Osteoblast (primary cell): ENCODE data around the gene PLIN5. TPM values are rescaled to one million over a fixed set of nuclear protein-coding genes. Genes with fewer than 3 reads are reported as not detected.

Experiments used
- DNase-seq: peaks from one replicate; pipeline ENCODE4 v3.0.0; 2011; ENCODE audit warnings: low spot score, mixed read lengths; ENCODE audit not compliant: insufficient read length; ENCODE audit errors: missing footprints
- H2AFZ ChIP-seq: 2 replicates; pipeline ENCODE4 v1.6.0; 2011; ENCODE audit warnings: mild to moderate bottlenecking, low read length
- H3K27ac ChIP-seq: 2 replicates; pipeline ENCODE4 v1.5.1; 2011; ENCODE audit warnings: mild to moderate bottlenecking, low read depth, low read length, moderate library complexity
- H3K27me3 ChIP-seq: 2 replicates; pipeline ENCODE4 v1.6.0; 2012; ENCODE audit warnings: mild to moderate bottlenecking, control low read depth, inconsistent platforms, low read length, moderate library complexity; ENCODE audit not compliant: insufficient read depth
- H3K36me3 ChIP-seq: 2 replicates; pipeline ENCODE4 v1.5.1; 2011; ENCODE audit warnings: mild to moderate bottlenecking, low read length, control low read depth, moderate library complexity; ENCODE audit not compliant: insufficient read depth
- H3K4me1 ChIP-seq: 2 replicates; pipeline ENCODE4 v1.5.1; 2011; ENCODE audit warnings: mild to moderate bottlenecking, low read length, control low read depth, moderate library complexity; ENCODE audit not compliant: insufficient read depth
- H3K4me2 ChIP-seq: 2 replicates; pipeline ENCODE4 v1.6.0; 2011; ENCODE audit warnings: mild to moderate bottlenecking, low read length; ENCODE audit not compliant: insufficient read depth
- H3K4me3 ChIP-seq: fragments of 200-600 bp; sonication (generic); 3 replicates; pipeline ENCODE4 v1.5.1; 2012; ENCODE audit warnings: mild to moderate bottlenecking, low read length, inconsistent platforms; ENCODE audit not compliant: insufficient read depth
- H3K79me2 ChIP-seq: 2 replicates; pipeline ENCODE4 v1.6.0; 2012; ENCODE audit warnings: mild to moderate bottlenecking, low read length, control low read depth, inconsistent platforms; ENCODE audit not compliant: insufficient read depth
- H3K9me3 ChIP-seq: 2 replicates; pipeline ENCODE4 v1.5.1; 2011; ENCODE audit warnings: low read depth, low read length, control low read depth
- H4K20me1 ChIP-seq: 2 replicates; pipeline ENCODE4 v1.6.0; 2012; ENCODE audit warnings: mild to moderate bottlenecking, low read length, control low read depth; ENCODE audit not compliant: insufficient read depth
- total RNA-seq: library from RNA; depleted of rRNA; stranded (reverse); fragments of >200 nt; gene quantifications from 2 replicates; pipeline ENCODE4 v1.2.3, GENCODE V29; 2012
- TF ChIP-seq, protein P1 (sequence below): IDR thresholded peaks from 2 replicates; pipeline ENCODE4 v1.5.1; 2011; ENCODE audit warnings: mild to moderate bottlenecking, low read depth, low read length, moderate library complexity; ENCODE audit errors: extremely low read depth

Gene PLIN5
- total RNA-seq, 1 donor = 0.36 TPM

DNA sequence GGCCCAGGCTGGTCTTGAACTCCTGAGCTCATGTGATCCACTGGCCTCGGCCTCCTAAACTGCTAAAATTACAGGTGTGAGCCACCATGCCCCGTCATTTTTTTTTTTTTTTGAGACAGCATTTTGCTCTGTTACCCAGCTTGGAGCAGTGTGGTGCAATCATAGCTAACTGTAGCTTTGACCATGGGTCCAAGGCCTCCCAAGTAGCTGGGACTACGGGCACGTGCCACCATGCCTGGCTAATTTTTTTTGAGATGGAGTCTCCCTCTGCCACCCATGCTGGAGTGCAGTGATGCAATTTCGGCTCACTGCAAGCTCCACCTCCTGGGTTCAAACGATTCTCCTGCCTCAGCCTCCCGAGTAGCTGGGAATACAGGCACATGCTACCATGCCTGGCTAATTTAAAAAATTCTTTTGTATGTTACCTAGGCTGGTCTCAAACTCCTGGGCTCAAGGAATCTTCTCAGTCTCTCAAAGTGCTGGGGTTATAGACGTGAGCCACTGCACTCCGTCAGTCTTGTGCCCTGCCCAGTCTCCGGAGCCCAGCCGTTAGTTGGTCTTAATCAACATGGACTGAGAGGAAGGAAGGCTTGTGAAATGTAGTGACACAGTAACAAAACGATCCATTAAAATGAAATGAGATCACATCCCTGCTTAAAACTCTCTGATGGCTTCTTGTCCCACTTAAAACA, 6.2 kb upstream of the PLIN5 start:
- TF ChIP-seq, protein P1, sequence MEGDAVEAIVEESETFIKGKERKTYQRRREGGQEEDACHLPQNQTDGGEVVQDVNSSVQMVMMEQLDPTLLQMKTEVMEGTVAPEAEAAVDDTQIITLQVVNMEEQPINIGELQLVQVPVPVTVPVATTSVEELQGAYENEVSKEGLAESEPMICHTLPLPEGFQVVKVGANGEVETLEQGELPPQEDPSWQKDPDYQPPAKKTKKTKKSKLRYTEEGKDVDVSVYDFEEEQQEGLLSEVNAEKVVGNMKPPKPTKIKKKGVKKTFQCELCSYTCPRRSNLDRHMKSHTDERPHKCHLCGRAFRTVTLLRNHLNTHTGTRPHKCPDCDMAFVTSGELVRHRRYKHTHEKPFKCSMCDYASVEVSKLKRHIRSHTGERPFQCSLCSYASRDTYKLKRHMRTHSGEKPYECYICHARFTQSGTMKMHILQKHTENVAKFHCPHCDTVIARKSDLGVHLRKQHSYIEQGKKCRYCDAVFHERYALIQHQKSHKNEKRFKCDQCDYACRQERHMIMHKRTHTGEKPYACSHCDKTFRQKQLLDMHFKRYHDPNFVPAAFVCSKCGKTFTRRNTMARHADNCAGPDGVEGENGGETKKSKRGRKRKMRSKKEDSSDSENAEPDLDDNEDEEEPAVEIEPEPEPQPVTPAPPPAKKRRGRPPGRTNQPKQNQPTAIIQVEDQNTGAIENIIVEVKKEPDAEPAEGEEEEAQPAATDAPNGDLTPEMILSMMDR = no peak
- no peak overlapping the region for H3K4me2 ChIP-seq
- peaks cover 10% of the 10 kb centered on the region for H3K27me3 ChIP-seq
- H4K20me1 ChIP-seq = no peaks in the 10 kb centered on the region
- no peaks in the 10 kb centered on the region for H3K36me3 ChIP-seq
- H3K27ac ChIP-seq = no peak overlapping the region
- H3K79me2 ChIP-seq = no peaks in the 10 kb centered on the region
- H3K4me3 ChIP-seq = no peak overlapping the region
- H2AFZ ChIP-seq = no peak overlapping the region
- no peaks in the 10 kb centered on the region for H3K4me1 ChIP-seq
- H3K9me3 ChIP-seq = peaks cover 3% of the 10 kb centered on the region
- no peak for DNase-seq

DNA sequence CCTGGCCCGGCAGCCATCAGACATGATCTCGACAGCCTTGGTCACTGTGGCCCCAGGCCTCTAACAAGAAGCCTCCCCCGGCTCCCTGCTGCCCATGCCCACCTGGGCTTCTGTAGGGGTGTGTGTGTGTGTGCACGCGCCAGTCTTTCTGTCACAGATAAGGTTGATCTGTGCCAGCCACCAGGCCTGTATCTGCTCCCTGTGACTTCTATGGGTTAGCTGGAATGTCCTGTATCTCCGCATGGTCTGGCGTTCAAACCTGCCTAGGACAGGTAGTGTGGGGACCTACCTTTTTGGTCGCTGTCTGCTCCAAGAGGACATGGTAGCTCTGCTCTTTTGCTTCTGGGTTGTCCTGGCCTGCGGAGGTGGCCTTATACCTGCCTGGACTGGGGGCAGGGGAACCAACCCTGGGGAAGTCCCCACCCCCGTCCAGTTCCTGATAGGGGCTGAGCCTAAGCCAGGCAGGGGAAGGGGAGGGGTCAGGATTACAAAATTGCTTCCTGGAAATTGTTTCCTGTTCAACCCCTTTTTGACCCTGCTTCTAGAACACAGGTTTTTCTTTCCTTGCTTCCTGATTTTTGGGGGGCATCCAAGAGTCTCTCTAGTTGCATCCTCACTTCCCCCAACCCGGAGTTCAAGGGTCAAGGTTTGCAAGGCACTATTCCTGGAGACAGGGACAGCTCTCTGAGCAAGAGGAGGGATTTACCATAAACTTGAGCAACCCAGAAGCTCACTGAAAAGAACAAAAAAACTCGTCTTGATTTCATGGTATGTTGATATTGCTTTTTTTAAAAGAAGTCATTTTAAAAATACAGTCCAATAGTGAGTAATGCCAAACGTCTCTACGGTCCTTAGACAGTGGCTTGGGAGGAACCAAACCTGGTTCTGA, 4.9 kb upstream of the PLIN5 start, which contains the start of gene LRG1:
LRG1 (minus strand) TSS at position 344 of the 889 bp plus-strand sequence; CDS start at position 321, 23 bp downstream.
- Histone ChIP-seq H3K27ac (no peak within 1 kb of the TSS), H4K20me1 (no peaks in the 10 kb centered on the region), H3K79me2 (no peaks in the 10 kb centered on the region), H2AFZ (no peak within 1 kb of the TSS), H3K36me3 (no peaks in the 10 kb centered on the region), H3K4me2 (no peak within 1 kb of the TSS), H3K4me3 (no peak within 1 kb of the TSS), H3K9me3 (peaks cover 3% of the 10 kb centered on the region), H3K4me1 (no peaks in the 10 kb centered on the region), H3K27me3 (peaks cover 18% of the 10 kb centered on the region)
- TF ChIP-seq, protein P1 = no peak
- no peak for DNase-seq

DNA sequence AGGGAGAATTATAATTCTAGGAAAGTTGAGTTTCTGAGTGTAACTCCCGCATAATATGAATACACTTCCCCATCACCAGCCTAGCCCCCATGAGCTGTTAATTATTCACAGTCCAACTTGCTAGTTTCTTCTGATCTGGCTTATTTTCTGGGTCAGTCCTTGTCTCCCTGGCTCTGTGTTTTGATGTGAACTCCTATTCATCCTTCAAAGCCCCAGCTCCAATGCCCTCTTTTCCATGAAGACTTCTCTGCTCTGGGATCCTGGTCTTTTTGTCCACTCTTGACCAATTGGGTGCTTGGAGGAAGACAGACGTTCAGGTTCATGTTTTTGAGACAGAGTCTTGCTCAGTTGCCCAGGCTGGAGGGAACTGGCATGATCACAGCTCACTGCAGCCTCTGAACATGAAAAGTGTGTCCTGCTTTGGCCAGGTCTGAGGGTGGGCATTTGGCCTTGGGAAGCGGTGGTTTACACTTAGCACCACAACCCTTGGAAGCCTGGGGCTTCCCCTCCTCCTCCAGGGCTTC, 4.2 kb upstream of the PLIN5 start:
- no peaks in the 10 kb centered on the region for H3K4me1 ChIP-seq
- H3K79me2 ChIP-seq = no peaks in the 10 kb centered on the region
- H3K4me3 ChIP-seq = no peak overlapping the region
- no peak for DNase-seq
- H3K9me3 ChIP-seq = peaks cover 3% of the 10 kb centered on the region
- TF ChIP-seq, protein P1 = no peak
- no peak overlapping the region for H2AFZ ChIP-seq
- H3K27me3 ChIP-seq = peaks cover 18% of the 10 kb centered on the region
- no peak overlapping the region for H3K27ac ChIP-seq
- no peaks in the 10 kb centered on the region for H4K20me1 ChIP-seq
- H3K36me3 ChIP-seq = no peaks in the 10 kb centered on the region
- no peak overlapping the region for H3K4me2 ChIP-seq

DNA sequence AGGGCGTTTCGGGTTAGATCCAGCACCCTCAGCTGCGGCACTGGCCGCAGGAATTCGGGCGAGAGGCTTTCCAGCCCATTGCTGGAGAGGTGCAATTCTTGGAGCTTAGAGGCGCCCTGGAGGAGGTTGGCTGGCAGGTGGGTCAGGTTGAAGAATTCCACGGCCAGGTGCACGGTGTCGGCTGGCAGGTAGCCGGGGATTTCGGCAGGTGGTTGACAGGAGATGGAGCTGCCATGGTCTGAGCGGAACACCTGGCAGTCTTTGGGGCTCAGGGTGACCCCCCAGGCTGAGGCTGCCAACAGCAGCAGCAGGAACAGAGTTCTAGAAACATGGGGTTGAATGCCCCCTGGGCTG, 3.6 kb upstream of the PLIN5 start:
- H3K9me3 ChIP-seq = peaks cover 3% of the 10 kb centered on the region
- no peak overlapping the region for H2AFZ ChIP-seq
- peaks cover 18% of the 10 kb centered on the region for H3K27me3 ChIP-seq
- no peaks in the 10 kb centered on the region for H3K4me1 ChIP-seq
- H3K27ac ChIP-seq = no peak overlapping the region
- H3K4me3 ChIP-seq = no peak overlapping the region
- no peak for DNase-seq
- H4K20me1 ChIP-seq = no peaks in the 10 kb centered on the region
- H3K4me2 ChIP-seq = no peak overlapping the region
- no peaks in the 10 kb centered on the region for H3K79me2 ChIP-seq
- H3K36me3 ChIP-seq = no peaks in the 10 kb centered on the region
- TF ChIP-seq, protein P1 = no peak
